GM19397 (cell line): ENCODE data around the gene ACTL7A.
"Not testable (repeated sequence)": the region's sequence is repeated elsewhere in the genome, so short reads cannot be mapped to it uniquely, and the experiment has no call there.

ENCODE experiments used
- ATAC-seq: cut with Tn5 transposase; IDR thresholded peaks from one replicate; pipeline ENCODE4 v1.9.1; 2021; ENCODE audit warnings: mild to moderate bottlenecking, moderate library complexity; ENCODE audit not compliant: unreplicated experiment

The ACTL7A gene

GRCh38 chr9:108861997-108862396 is at the start of gene ACTL7A:
Gene ACTL7A (plus strand): TSS chr9:108862266. CDS start chr9:108862323, 57 bp downstream.
- ATAC-seq: no peak

- no peak for ATAC-seq
Measured at GRCh38 chr9:108812396-108813025, 49.6 kb upstream of the ACTL7A start.

GRCh38 chr9:108813951-108814601 is 48.0 kb upstream of the ACTL7A start:
- no peak for ATAC-seq

- ATAC-seq: no peak
Measured at GRCh38 chr9:108815156-108815555, 46.9 kb upstream of the ACTL7A start.

GRCh38 chr9:108816037-108816436 is 46.0 kb upstream of the ACTL7A start:
- no peak for ATAC-seq

GRCh38 chr9:108823829-108824228 is 38.2 kb upstream of the ACTL7A start:
- ATAC-seq: no peak

GRCh38 chr9:108830272-108830671 is 31.8 kb upstream of the ACTL7A start:
- no peak for ATAC-seq

- no peak for ATAC-seq
Measured at GRCh38 chr9:108831496-108832178, 30.4 kb upstream of the ACTL7A start.

- no peak for ATAC-seq
Measured at GRCh38 chr9:108832179-108832500, 29.9 kb upstream of the ACTL7A start.

- ATAC-seq: no peak
Measured at GRCh38 chr9:108834959-108835665, 27.0 kb upstream of the ACTL7A start.

GRCh38 chr9:108835831-108836230 is 26.2 kb upstream of the ACTL7A start:
- no peak for ATAC-seq

GRCh38 chr9:108836319-108836718 is 25.7 kb upstream of the ACTL7A start:
- ATAC-seq: no peak

- ATAC-seq: no peak
Measured at GRCh38 chr9:108836781-108837180, 25.3 kb upstream of the ACTL7A start.

GRCh38 chr9:108837530-108837929 is 24.5 kb upstream of the ACTL7A start:
- no peak for ATAC-seq

- no peak for ATAC-seq
Measured at GRCh38 chr9:108838017-108838416, 24.0 kb upstream of the ACTL7A start.

GRCh38 chr9:108839561-108839960 is 22.5 kb upstream of the ACTL7A start:
- ATAC-seq: not testable (repeated sequence)

GRCh38 chr9:108842610-108843295 is 19.3 kb upstream of the ACTL7A start:
- no peak for ATAC-seq

- no peak for ATAC-seq
Measured at GRCh38 chr9:108844391-108844790, 17.7 kb upstream of the ACTL7A start.

GRCh38 chr9:108844856-108845255 is 17.2 kb upstream of the ACTL7A start:
- ATAC-seq: no peak

- no peak for ATAC-seq
Measured at GRCh38 chr9:108845507-108845906, 16.6 kb upstream of the ACTL7A start.

- ATAC-seq: no peak
Measured at GRCh38 chr9:108845947-108846346, 16.1 kb upstream of the ACTL7A start.
